Neuronal stem cell (in vitro differentiated cells): ENCODE measurements around the gene STK32B.

Source experiments
- DNase-seq: peaks from one replicate; pipeline ENCODE4 v3.0.0-alpha.2; 2013; ENCODE audit warnings: low spot score
- H2AFZ ChIP-seq: one replicate; pipeline ENCODE4 v1.6.1; 2013; ENCODE audit warnings: mild to moderate bottlenecking, low read length, inconsistent platforms
- H2AK5ac ChIP-seq: 2 replicates; pipeline ENCODE4 v1.6.1; 2013; ENCODE audit warnings: low read depth, mild to moderate bottlenecking, inconsistent platforms, low read length, moderate library complexity, mixed read lengths
- H2BK120ac ChIP-seq: 2 replicates; pipeline ENCODE4 v1.6.1; 2013; ENCODE audit warnings: low read depth, mild to moderate bottlenecking, inconsistent platforms, low read length, moderate library complexity, mixed read lengths
- H2BK12ac ChIP-seq: one replicate; pipeline ENCODE4 v1.6.1; 2013; ENCODE audit warnings: low read length, inconsistent platforms
- H2BK15ac ChIP-seq: 2 replicates; pipeline ENCODE4 v1.6.1; 2013; ENCODE audit warnings: mild to moderate bottlenecking, low read length, inconsistent platforms, mixed read lengths
- H2BK5ac ChIP-seq: one replicate; pipeline ENCODE4 v1.6.1; 2013; ENCODE audit warnings: inconsistent platforms, mild to moderate bottlenecking, low read length, moderate library complexity
- H3K14ac ChIP-seq: one replicate; pipeline ENCODE4 v1.6.1; 2013; ENCODE audit warnings: low read length, inconsistent platforms
- H3K18ac ChIP-seq: 2 replicates; pipeline ENCODE4 v1.6.1; 2013; ENCODE audit warnings: low read length, inconsistent platforms
- H3K23ac ChIP-seq: 2 replicates; pipeline ENCODE4 v1.6.1; 2013; ENCODE audit warnings: low read depth, mild to moderate bottlenecking, mixed read lengths, low read length, inconsistent platforms; ENCODE audit not compliant: poor library complexity
- H3K27ac ChIP-seq: replicated peaks from 3 replicates; pipeline ENCODE4 v1.5.1; 2013; ENCODE audit warnings: low read length, inconsistent platforms
- H3K27me3 ChIP-seq, 3 experiments: 2 replicates each; pipeline ENCODE4 v1.6.1; 2013; ENCODE audit warnings: low read length in 3 of 3, mild to moderate bottlenecking in 2 of 3, inconsistent platforms in 1 of 3, low read depth in 1 of 3, mixed read lengths in 1 of 3, moderate library complexity in 1 of 3; ENCODE audit not compliant: control insufficient read depth in 3 of 3, insufficient read depth in 3 of 3
- H3K36me3 ChIP-seq, 2 donors: replicated peaks in 1 of 2; 2 replicates each; pipeline ENCODE4 v1.6.1; 2013; ENCODE audit warnings: low read length in 2 of 2; ENCODE audit not compliant: control insufficient read depth in 2 of 2, insufficient read depth in 2 of 2
- H3K4ac ChIP-seq: 2 replicates; pipeline ENCODE4 v1.6.1; 2013; ENCODE audit warnings: inconsistent platforms, mild to moderate bottlenecking, low read length, moderate library complexity
- H3K4me1 ChIP-seq, 2 donors: 1 replicate in 1 of 2; 2 replicates in 1 of 2; pipeline ENCODE4 v1.6.1; 2013; ENCODE audit warnings: low read length in 2 of 2, low read depth in 1 of 2; ENCODE audit not compliant: control insufficient read depth in 2 of 2, insufficient read depth in 1 of 2
- H3K4me2 ChIP-seq: one replicate; pipeline ENCODE4 v1.6.1; 2013; ENCODE audit warnings: mild to moderate bottlenecking, low read length, inconsistent platforms; ENCODE audit not compliant: insufficient read depth, poor library complexity, severe bottlenecking
- H3K4me3 ChIP-seq, 2 donors: 2 replicates each; pipeline ENCODE4 v1.5.1; 2013; ENCODE audit warnings: low read length in 2 of 2, mild to moderate bottlenecking in 2 of 2, inconsistent platforms in 1 of 2, moderate library complexity in 1 of 2
- H3K79me1 ChIP-seq: one replicate; pipeline ENCODE4 v1.6.1; 2013; ENCODE audit warnings: low read depth, mild to moderate bottlenecking, inconsistent platforms, low read length, moderate library complexity
- H3K9ac ChIP-seq: one replicate; pipeline ENCODE4 v1.6.1; 2013; ENCODE audit warnings: mild to moderate bottlenecking, low read depth, low read length, inconsistent platforms; ENCODE audit not compliant: poor library complexity
- H3K9me3 ChIP-seq, 2 donors: replicated peaks in 1 of 2; 2 replicates each; pipeline versions ENCODE3 to v1.6.1; 2013; ENCODE audit warnings: low read length in 2 of 2, mild to moderate bottlenecking in 2 of 2, inconsistent platforms in 1 of 2, low read depth in 1 of 2, mixed read lengths in 1 of 2, moderate library complexity in 1 of 2; ENCODE audit not compliant: control insufficient read depth in 2 of 2, insufficient read depth in 1 of 2
- H4K8ac ChIP-seq: one replicate; pipeline ENCODE4 v1.6.1; 2013; ENCODE audit warnings: low read depth, mild to moderate bottlenecking, inconsistent platforms, low read length, moderate library complexity
- H4K91ac ChIP-seq: one replicate; pipeline ENCODE4 v1.6.1; 2013; ENCODE audit warnings: low read length, low read depth, mild to moderate bottlenecking, inconsistent platforms; ENCODE audit not compliant: poor library complexity
- WGBS, 2 donors: extraction: QIAGEN DNeasy Blood & Tissue Kit; methylation state at CpG; one replicate each; pipeline ENCODE4 v1.1.7; 2013; ENCODE audit warnings: missing lambda C conversion rate in 2 of 2, mixed read lengths in 1 of 2; ENCODE audit not compliant: insufficient read length in 2 of 2, insufficient replicate concordance in 1 of 2; ENCODE audit errors: extremely low coverage in 2 of 2; 5-methylcytosine and 5-hydroxymethylcytosine counted together

Gene STK32B

GRCh38 chr4:5403746-5404497 is 352.6 kb downstream of the STK32B start:
- Histone ChIP-seq H3K79me1 (no peaks in the 10 kb centered on the region), H3K14ac (no peak overlapping the region), H3K9ac (no peak overlapping the region), H3K9me3 (peaks cover 2 to 5% of the 10 kb centered on the region in 2 donors), H2BK5ac (no peak overlapping the region), H4K91ac (no peak overlapping the region), H2BK120ac (no peak overlapping the region), H3K4me2 (no peak overlapping the region), H3K36me3 (no peaks in the 10 kb centered on the region), H2BK12ac (no peak overlapping the region), H2AFZ (no peak overlapping the region), H3K18ac (no peak overlapping the region), H4K8ac (no peak overlapping the region), H3K4ac (no peak overlapping the region), H3K4me3 (no peak overlapping the region), H2AK5ac (no peak overlapping the region), H3K27me3 (no peaks in the 10 kb centered on the region), H3K4me1 (no peaks in the 10 kb centered on the region), H3K23ac (no peak overlapping the region), H2BK15ac (no peak overlapping the region), H3K27ac (no peak overlapping the region)
- no CpG with 5 or more reads among the region's 7 CpGs for WGBS, 2 donors
- no peak for DNase-seq

GRCh38 chr4:5409237-5409636 is 358.0 kb downstream of the STK32B start:
- Histone ChIP-seq H2BK120ac (no peak overlapping the region), H3K4me3 (no peak overlapping the region)
- WGBS, 2 donors: no CpG with 5 or more reads among the region's 2 CpGs

GRCh38 chr4:5409972-5410618 is 358.8 kb downstream of the STK32B start:
- Histone ChIP-seq H3K4me2 (no peak overlapping the region), H3K27ac (no peak overlapping the region), H4K8ac (no peak overlapping the region), H3K9me3 (peaks cover 2 to 5% of the 10 kb centered on the region in 2 donors), H2BK12ac (no peak overlapping the region), H4K91ac (no peak overlapping the region), H3K27me3 (no peaks in the 10 kb centered on the region), H2BK120ac (no peak overlapping the region), H3K79me1 (no peaks in the 10 kb centered on the region), H3K23ac (no peak overlapping the region), H3K4me3 (no peak overlapping the region), H3K14ac (no peak overlapping the region), H3K4ac (no peak overlapping the region), H2BK5ac (no peak overlapping the region), H3K4me1 (no peaks in the 10 kb centered on the region), H3K18ac (no peak overlapping the region), H2BK15ac (no peak overlapping the region), H3K9ac (no peak overlapping the region), H2AK5ac (no peak overlapping the region), H2AFZ (no peak overlapping the region), H3K36me3 (no peaks in the 10 kb centered on the region)
- no CpG with 5 or more reads among the region's 6 CpGs for WGBS, 2 donors
- DNase-seq: no peak

More at GRCh38 chr4:5409237-5409636, 358.0 kb downstream of the STK32B start:
- no peak overlapping the region for H3K4me2 ChIP-seq
- DNase-seq: no peak
- no peaks in the 10 kb centered on the region for H3K27me3 ChIP-seq
- no peak overlapping the region for H3K14ac ChIP-seq
- H2AFZ ChIP-seq: no peak overlapping the region
- H3K79me1 ChIP-seq: no peaks in the 10 kb centered on the region
- H2BK15ac ChIP-seq: no peak overlapping the region
- no peak overlapping the region for H2BK12ac ChIP-seq
- H3K23ac ChIP-seq: no peak overlapping the region
- H4K8ac ChIP-seq: no peak overlapping the region
- H3K18ac ChIP-seq: no peak overlapping the region
- no peaks in the 10 kb centered on the region for H3K4me1 ChIP-seq
- H4K91ac ChIP-seq: no peak overlapping the region
- no peak overlapping the region for H3K9ac ChIP-seq
- no peak overlapping the region for H2BK5ac ChIP-seq
- peaks cover 2 to 5% of the 10 kb centered on the region in 2 donors for H3K9me3 ChIP-seq
- no peak overlapping the region for H3K4ac ChIP-seq
- H2AK5ac ChIP-seq: no peak overlapping the region
- no peaks in the 10 kb centered on the region for H3K36me3 ChIP-seq
- no peak overlapping the region for H3K27ac ChIP-seq

GRCh38 chr4:5412296-5412695 is 361.0 kb downstream of the STK32B start:
- H2AFZ ChIP-seq: no peak overlapping the region

More at GRCh38 chr4:5412296-5412695, 361.0 kb downstream of the STK32B start:
- Histone ChIP-seq H3K36me3 (no peaks in the 10 kb centered on the region), H3K27ac (no peak overlapping the region), H3K9me3 (peaks cover 0 to 6% of the 10 kb centered on the region in 2 donors), H4K8ac (no peak overlapping the region), H2AK5ac (no peak overlapping the region), H3K4me2 (no peak overlapping the region), H3K4me1 (no peaks in the 10 kb centered on the region), H3K79me1 (no peaks in the 10 kb centered on the region), H3K14ac (no peak overlapping the region), H3K18ac (no peak overlapping the region), H2BK120ac (no peak overlapping the region), H2BK12ac (no peak overlapping the region), H2BK15ac (no peak overlapping the region), H3K23ac (no peak overlapping the region), H4K91ac (no peak overlapping the region), H3K4ac (no peak overlapping the region), H2BK5ac (no peak overlapping the region), H3K27me3 (peaks cover 0 to 3% (median 0%) of the 10 kb centered on the region in 3 experiments), H3K9ac (no peak overlapping the region), H3K4me3 (no peak overlapping the region)
- no CpG with 5 or more reads among the region's 4 CpGs for WGBS, 2 donors
- no peak for DNase-seq
